ENCODE data around the gene NKAP.
A peak's percentile ranks its signal among the peaks of the same experiment; 100 is the strongest.

NKAP gene

GRCh38 chrX:119943185-119943988, at the start of gene NKAP:
Gene NKAP, minus strand, starts transcription at chrX:119943751. Its CDS starts 146 bp downstream, at chrX:119943605.
- Histone ChIP-seq H3K9me3 (ENCODE audit: control insufficient read depth in 2 of 2, low read length in 2 of 2) (no peaks in the 10 kb centered on the region), H3K36me3 (ENCODE audit: control insufficient read depth in 2 of 2, insufficient read depth in 2 of 2, low read length in 2 of 2) (no peaks in the 10 kb centered on the region), H3K27ac (ENCODE audit: low read depth in 2 of 2, low read length in 2 of 2) (peak within 1 kb of the TSS; percentile 84 to 87)

DNA sequence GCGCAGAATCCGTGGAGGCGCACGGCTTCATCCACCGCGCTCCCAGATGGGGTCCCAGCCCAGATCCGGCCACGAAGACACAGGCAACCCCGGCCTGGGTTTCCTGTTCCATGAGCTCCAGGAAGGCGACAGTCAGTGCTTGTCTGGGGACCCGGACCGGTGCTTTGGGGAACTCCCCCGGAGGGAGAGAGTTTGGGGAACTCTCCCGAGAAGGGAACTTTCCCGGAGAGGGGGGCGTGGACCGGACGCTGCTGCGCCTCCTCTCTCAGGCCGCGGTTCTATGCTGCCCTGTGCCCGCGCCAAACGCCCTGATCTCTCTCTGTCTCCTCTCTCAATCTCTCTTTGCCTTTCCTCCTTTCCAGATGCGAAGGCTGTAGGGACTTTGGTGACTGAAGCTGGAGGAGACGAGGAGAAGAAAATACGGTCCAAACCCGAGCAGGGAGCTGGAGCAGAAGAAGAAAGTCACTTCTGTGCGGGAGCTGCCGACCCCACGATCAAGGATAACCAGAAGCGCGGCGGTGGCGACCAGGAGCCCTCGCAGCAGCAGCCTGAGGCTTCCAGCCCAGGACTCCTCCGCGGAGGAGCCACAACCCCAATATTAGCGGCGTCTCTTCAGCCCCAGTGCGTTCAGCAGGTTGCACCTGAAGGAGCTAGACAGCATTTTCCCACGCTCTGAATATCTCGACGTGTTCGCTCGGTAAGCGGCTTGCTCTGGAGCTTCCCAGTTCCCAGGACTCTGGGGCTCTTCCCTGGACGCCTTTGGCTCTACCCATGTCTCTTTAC, 47.6 kb upstream of the NKAP start:
- Histone ChIP-seq H3K36me3 (ENCODE audit: control insufficient read depth in 2 of 2, insufficient read depth in 2 of 2, low read length in 2 of 2) (no peaks in the 10 kb centered on the region), H3K4me1 (ENCODE audit: control insufficient read depth in 2 of 2, insufficient read depth in 2 of 2, low read length in 2 of 2) (peaks cover 0 to 7% of the 10 kb centered on the region in 2 donors), H3K9ac (ENCODE audit: low read depth in 1 of 2, low read length in 2 of 2) (no peak overlapping the region), H3K27ac (ENCODE audit: low read depth in 2 of 2, low read length in 2 of 2) (no peak overlapping the region), H3K4me3 (ENCODE audit: low read length in 2 of 2) (peak overlapping the region in 1 of 2 donors; percentile 37), H3K27me3 (ENCODE audit: control insufficient read depth in 2 of 2, insufficient read depth in 2 of 2, low read length in 2 of 2) (peaks cover 33 to 41% of the 10 kb centered on the region in 2 donors), H3K9me3 (ENCODE audit: control insufficient read depth in 2 of 2, low read length in 2 of 2) (no peaks in the 10 kb centered on the region)

More at GRCh38 chrX:119943185-119943988, at the start of gene NKAP:
- Histone ChIP-seq H3K4me3 (ENCODE audit: low read length in 2 of 2) (peak within 1 kb of the TSS; percentile 69 to 88), H3K9ac (ENCODE audit: low read depth in 1 of 2, low read length in 2 of 2) (peak within 1 kb of the TSS; percentile 66 to 75), H3K27me3 (ENCODE audit: control insufficient read depth in 2 of 2, insufficient read depth in 2 of 2, low read length in 2 of 2) (no peaks in the 10 kb centered on the region), H3K4me1 (ENCODE audit: control insufficient read depth in 2 of 2, insufficient read depth in 2 of 2, low read length in 2 of 2) (peaks cover 0 to 5% of the 10 kb centered on the region in 2 donors)

DNA sequence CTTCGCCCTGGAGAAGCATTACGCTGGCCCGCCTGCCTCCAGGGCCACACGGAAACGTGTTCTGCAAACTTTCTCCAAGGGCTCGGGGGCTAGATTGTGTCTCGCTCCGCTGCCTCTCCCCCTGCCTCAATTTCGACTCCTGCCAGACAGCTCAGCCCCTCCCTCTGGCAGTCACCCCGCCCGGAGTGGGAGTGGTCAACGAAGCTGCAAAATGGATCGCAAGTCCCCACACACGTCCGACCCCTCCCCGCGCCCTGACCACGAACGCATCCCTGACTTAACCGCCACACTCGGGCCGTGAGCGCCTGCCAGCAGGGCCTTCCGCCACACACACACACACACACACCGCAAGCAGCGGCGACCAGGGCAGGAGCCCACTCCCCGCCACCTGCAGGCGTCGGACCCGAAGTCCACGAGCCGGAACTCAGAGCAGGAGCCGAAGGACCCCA, 47.0 kb upstream of the NKAP start:
- Histone ChIP-seq H3K27me3 (ENCODE audit: control insufficient read depth in 2 of 2, insufficient read depth in 2 of 2, low read length in 2 of 2) (peaks cover 32 to 35% of the 10 kb centered on the region in 2 donors), H3K4me3 (ENCODE audit: low read length in 2 of 2) (peak overlapping the region in 1 of 2 donors; percentile 37), H3K9me3 (ENCODE audit: control insufficient read depth in 2 of 2, low read length in 2 of 2) (no peaks in the 10 kb centered on the region), H3K9ac (ENCODE audit: low read depth in 1 of 2, low read length in 2 of 2) (no peak overlapping the region), H3K4me1 (ENCODE audit: control insufficient read depth in 2 of 2, insufficient read depth in 2 of 2, low read length in 2 of 2) (peaks cover 0 to 7% of the 10 kb centered on the region in 2 donors), H3K36me3 (ENCODE audit: control insufficient read depth in 2 of 2, insufficient read depth in 2 of 2, low read length in 2 of 2) (no peaks in the 10 kb centered on the region), H3K27ac (ENCODE audit: low read depth in 2 of 2, low read length in 2 of 2) (no peak overlapping the region)

DNA sequence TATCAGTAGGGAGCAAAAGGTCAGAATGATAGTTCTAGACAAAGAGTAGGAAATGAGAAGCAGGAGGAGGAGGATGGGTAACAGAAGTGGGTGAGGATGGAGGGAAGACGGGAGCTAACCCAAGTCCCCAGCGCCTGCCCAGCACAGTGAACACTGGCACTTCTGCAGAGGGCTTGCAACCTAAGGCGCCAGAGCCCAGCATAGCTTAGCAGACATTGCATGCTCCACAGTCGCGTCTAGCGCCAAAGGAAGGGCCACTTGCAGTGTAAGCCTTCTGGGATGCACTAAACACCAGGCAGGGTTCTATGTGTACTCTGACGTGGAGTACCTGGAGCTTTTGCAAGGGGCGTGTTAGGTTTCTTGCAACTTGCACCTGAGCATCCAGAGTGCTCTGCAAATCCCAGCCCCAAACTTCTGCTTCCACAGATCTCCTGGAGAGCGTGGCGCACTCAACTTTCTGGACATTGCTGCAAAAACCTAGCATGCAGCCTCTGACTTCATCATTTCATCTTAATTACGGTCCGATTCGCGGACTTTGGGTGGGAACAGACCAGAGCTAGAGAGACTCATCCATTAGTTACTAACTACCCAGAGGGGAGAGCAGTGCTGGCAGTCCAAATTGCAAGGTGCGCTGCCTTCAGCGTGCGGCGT, 46.5 kb upstream of the NKAP start:
- Histone ChIP-seq H3K9ac (ENCODE audit: low read depth in 1 of 2, low read length in 2 of 2) (no peak overlapping the region), H3K27ac (ENCODE audit: low read depth in 2 of 2, low read length in 2 of 2) (no peak overlapping the region), H3K9me3 (ENCODE audit: control insufficient read depth in 2 of 2, low read length in 2 of 2) (no peaks in the 10 kb centered on the region), H3K4me3 (ENCODE audit: low read length in 2 of 2) (no peak overlapping the region), H3K36me3 (ENCODE audit: control insufficient read depth in 2 of 2, insufficient read depth in 2 of 2, low read length in 2 of 2) (no peaks in the 10 kb centered on the region), H3K27me3 (ENCODE audit: control insufficient read depth in 2 of 2, insufficient read depth in 2 of 2, low read length in 2 of 2) (peaks cover 30 to 33% of the 10 kb centered on the region in 2 donors), H3K4me1 (ENCODE audit: control insufficient read depth in 2 of 2, insufficient read depth in 2 of 2, low read length in 2 of 2) (peaks cover 0 to 7% of the 10 kb centered on the region in 2 donors)

- Histone ChIP-seq H3K36me3 (ENCODE audit: control insufficient read depth in 2 of 2, insufficient read depth in 2 of 2, low read length in 2 of 2) (no peaks in the 10 kb centered on the region), H3K9ac (ENCODE audit: low read depth in 1 of 2, low read length in 2 of 2) (no peak overlapping the region), H3K4me1 (ENCODE audit: control insufficient read depth in 2 of 2, insufficient read depth in 2 of 2, low read length in 2 of 2) (peaks cover 0 to 7% of the 10 kb centered on the region in 2 donors), H3K9me3 (ENCODE audit: control insufficient read depth in 2 of 2, low read length in 2 of 2) (no peaks in the 10 kb centered on the region), H3K27me3 (ENCODE audit: control insufficient read depth in 2 of 2, insufficient read depth in 2 of 2, low read length in 2 of 2) (peaks cover 8 to 17% of the 10 kb centered on the region in 2 donors), H3K27ac (ENCODE audit: low read depth in 2 of 2, low read length in 2 of 2) (no peak overlapping the region), H3K4me3 (ENCODE audit: low read length in 2 of 2) (no peak overlapping the region)
Observed at GRCh38 chrX:119986203-119986602, 42.7 kb upstream of the NKAP start.

- H3K36me3 ChIP-seq (ENCODE audit: control insufficient read depth in 2 of 2, insufficient read depth in 2 of 2, low read length in 2 of 2), result no peaks in the 10 kb centered on the region
- H3K27ac ChIP-seq (ENCODE audit: low read depth in 2 of 2, low read length in 2 of 2), result no peak overlapping the region
- no peaks in the 10 kb centered on the region for H3K4me1 ChIP-seq (ENCODE audit: control insufficient read depth in 2 of 2, insufficient read depth in 2 of 2, low read length in 2 of 2)
- no peaks in the 10 kb centered on the region for H3K9me3 ChIP-seq (ENCODE audit: control insufficient read depth in 2 of 2, low read length in 2 of 2)
- H3K27me3 ChIP-seq (ENCODE audit: control insufficient read depth in 2 of 2, insufficient read depth in 2 of 2, low read length in 2 of 2), result peaks cover under 1 to 8% of the 10 kb centered on the region in 2 donors
- no peak overlapping the region for H3K4me3 ChIP-seq (ENCODE audit: low read length in 2 of 2)
- H3K9ac ChIP-seq (ENCODE audit: low read depth in 1 of 2, low read length in 2 of 2), result no peak overlapping the region
Observed at GRCh38 chrX:119984652-119985051, 41.1 kb upstream of the NKAP start.

DNA sequence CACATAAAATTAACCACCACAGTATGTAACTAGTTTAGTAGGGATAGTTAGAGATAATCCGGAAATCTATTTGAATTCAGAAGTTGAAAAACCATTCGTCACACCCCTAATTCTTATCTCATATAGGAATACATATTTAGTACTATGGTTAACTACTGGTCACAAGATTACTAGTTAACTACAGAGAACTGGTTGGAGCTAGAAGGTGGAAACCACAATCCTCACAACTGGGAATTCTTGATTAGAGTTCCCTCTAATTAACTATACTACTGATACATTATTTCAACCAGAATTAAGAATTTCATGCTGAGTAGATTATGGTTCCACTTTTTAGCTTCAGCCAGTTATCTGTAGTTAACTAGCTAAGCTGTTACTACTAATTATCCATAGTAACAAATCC, 39.9 kb upstream of the NKAP start:
- H3K36me3 ChIP-seq (ENCODE audit: control insufficient read depth in 2 of 2, insufficient read depth in 2 of 2, low read length in 2 of 2), result no peaks in the 10 kb centered on the region
- H3K27me3 ChIP-seq (ENCODE audit: control insufficient read depth in 2 of 2, insufficient read depth in 2 of 2, low read length in 2 of 2), result peaks cover 0 to 4% of the 10 kb centered on the region in 2 donors
- no peaks in the 10 kb centered on the region for H3K4me1 ChIP-seq (ENCODE audit: control insufficient read depth in 2 of 2, insufficient read depth in 2 of 2, low read length in 2 of 2)
- no peak overlapping the region for H3K27ac ChIP-seq (ENCODE audit: low read depth in 2 of 2, low read length in 2 of 2)
- no peak overlapping the region for H3K4me3 ChIP-seq (ENCODE audit: low read length in 2 of 2)
- H3K9me3 ChIP-seq (ENCODE audit: control insufficient read depth in 2 of 2, low read length in 2 of 2), result no peaks in the 10 kb centered on the region
- H3K9ac ChIP-seq (ENCODE audit: low read depth in 1 of 2, low read length in 2 of 2), result no peak overlapping the region

DNA sequence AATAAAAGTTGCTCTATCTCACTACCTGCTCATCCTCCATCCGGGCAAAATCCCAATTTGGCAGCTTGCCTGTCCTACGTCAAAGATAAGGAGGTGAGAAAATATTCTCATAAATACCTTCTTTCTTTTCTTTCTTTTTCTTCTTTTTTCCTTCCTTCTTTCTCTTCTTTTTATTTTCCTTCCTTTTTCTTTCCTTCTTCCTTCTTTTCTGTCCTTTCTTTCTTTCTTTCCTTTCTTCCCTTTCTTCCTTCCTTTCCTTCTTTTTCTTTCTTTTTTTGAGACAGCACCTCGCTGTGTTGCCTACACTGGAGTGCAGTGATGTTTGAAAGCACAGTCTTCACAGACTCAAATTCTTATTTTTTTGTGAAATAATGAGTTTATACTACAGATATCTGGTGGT, 38.6 kb upstream of the NKAP start:
- no peak overlapping the region for H3K9ac ChIP-seq (ENCODE audit: low read depth in 1 of 2, low read length in 2 of 2)
- peaks cover 0 to 2% of the 10 kb centered on the region in 2 donors for H3K27me3 ChIP-seq (ENCODE audit: control insufficient read depth in 2 of 2, insufficient read depth in 2 of 2, low read length in 2 of 2)
- no peak overlapping the region for H3K4me3 ChIP-seq (ENCODE audit: low read length in 2 of 2)
- H3K4me1 ChIP-seq (ENCODE audit: control insufficient read depth in 2 of 2, insufficient read depth in 2 of 2, low read length in 2 of 2), result no peaks in the 10 kb centered on the region
- H3K36me3 ChIP-seq (ENCODE audit: control insufficient read depth in 2 of 2, insufficient read depth in 2 of 2, low read length in 2 of 2), result no peaks in the 10 kb centered on the region
- no peak overlapping the region for H3K27ac ChIP-seq (ENCODE audit: low read depth in 2 of 2, low read length in 2 of 2)
- H3K9me3 ChIP-seq (ENCODE audit: control insufficient read depth in 2 of 2, low read length in 2 of 2), result no peaks in the 10 kb centered on the region

- Histone ChIP-seq H3K27me3 (ENCODE audit: control insufficient read depth in 2 of 2, insufficient read depth in 2 of 2, low read length in 2 of 2) (peaks cover 0 to 2% of the 10 kb centered on the region in 2 donors), H3K9ac (ENCODE audit: low read depth in 1 of 2, low read length in 2 of 2) (no peak overlapping the region), H3K4me1 (ENCODE audit: control insufficient read depth in 2 of 2, insufficient read depth in 2 of 2, low read length in 2 of 2) (no peaks in the 10 kb centered on the region), H3K4me3 (ENCODE audit: low read length in 2 of 2) (no peak overlapping the region), H3K9me3 (ENCODE audit: control insufficient read depth in 2 of 2, low read length in 2 of 2) (no peaks in the 10 kb centered on the region), H3K36me3 (ENCODE audit: control insufficient read depth in 2 of 2, insufficient read depth in 2 of 2, low read length in 2 of 2) (no peaks in the 10 kb centered on the region), H3K27ac (ENCODE audit: low read depth in 2 of 2, low read length in 2 of 2) (no peak overlapping the region)
Observed at GRCh38 chrX:119981286-119982070, 37.9 kb upstream of the NKAP start.
